NCI-H226 (cell line): Measurements from ENCODE around the gene PHACTR1.

Experiments
- DNase-seq: peaks from one replicate; pipeline ENCODE4 v3.0.0-alpha.2; 2015

PHACTR1 gene

DNA sequence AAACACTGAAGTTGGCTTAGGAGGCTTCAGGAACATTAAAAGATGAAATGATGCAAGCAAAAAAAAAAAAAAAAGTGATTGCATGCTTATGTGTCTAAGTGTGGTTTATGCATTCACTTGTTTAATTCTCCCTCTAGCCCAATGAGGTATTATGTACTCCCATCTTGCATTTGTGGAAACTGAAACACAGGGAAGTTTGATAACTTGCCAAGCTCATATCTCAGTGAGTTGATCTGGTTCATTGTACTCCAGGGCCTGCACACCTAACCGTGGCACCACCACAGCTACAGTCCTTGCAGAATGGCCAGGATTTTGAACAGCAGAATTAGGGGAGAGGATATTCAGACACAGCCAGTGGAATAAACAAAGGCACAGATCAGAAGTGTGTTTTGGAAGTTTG lies 360.6 kb downstream of the PHACTR1 start:
- DNase-seq, result no peak

GRCh38 chr6:13079096-13079723 lies 362.6 kb downstream of the PHACTR1 start:
- DNase-seq, result no peak

GRCh38 chr6:13080462-13081188 lies 364.1 kb downstream of the PHACTR1 start:
- no peak for DNase-seq

GRCh38 chr6:13081189-13081563 lies 364.6 kb downstream of the PHACTR1 start:
- DNase-seq, result no peak

DNA sequence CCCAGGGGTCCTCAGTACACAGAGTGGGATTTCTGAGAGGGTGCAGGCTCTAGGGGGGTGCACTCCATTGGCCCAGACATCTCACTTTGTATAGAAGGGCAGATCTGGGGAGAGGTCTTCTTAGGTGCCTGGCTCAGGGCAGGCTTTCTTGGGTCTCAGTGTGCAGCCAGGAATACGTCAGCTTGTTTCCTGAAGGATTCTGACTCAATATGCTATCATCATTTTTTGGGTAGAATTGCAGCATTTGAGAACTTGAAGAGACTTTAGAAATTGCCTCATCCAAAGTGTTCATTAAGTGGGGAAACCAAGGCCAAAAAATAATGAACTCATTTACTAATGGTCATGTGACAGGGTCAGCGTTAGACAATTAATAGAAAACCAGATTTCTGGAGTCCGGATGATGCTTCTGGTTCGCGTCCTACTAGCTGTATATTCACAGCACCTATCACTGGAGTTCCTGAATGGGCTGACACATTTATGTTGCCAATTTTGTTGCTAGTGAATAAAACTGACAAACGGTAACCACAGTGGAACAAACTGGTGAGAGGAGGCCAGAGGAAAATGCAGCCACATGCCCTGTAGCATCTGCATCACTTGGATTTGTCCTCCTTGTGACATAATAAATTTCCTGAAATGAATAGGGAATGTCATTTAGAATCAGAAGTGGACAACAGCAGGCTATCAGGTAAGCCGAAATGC lies 372.9 kb downstream of the PHACTR1 start:
- no peak for DNase-seq

DNA sequence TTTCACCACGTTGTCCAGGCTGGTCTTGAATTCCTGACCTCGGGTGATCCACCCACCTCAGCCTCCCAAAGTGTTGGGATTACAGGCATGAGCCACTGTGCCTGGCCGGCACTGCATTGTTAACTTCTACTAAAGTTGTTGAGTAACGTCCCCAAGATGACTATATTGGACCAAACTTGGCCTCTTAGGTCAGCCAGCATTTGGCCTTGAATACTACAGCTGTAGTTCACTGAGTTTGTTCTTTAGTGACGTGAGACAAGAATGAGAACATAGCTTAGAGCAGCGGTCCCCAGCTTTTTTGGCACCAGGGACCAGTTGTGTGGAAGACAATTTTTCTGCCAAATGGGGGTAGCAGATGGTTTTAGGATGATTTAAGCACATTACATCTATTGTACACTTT lies 374.6 kb downstream of the PHACTR1 start:
- DNase-seq, result no peak

GRCh38 chr6:13094781-13095425 lies 378.3 kb downstream of the PHACTR1 start:
- DNase-seq, result no peak

DNA sequence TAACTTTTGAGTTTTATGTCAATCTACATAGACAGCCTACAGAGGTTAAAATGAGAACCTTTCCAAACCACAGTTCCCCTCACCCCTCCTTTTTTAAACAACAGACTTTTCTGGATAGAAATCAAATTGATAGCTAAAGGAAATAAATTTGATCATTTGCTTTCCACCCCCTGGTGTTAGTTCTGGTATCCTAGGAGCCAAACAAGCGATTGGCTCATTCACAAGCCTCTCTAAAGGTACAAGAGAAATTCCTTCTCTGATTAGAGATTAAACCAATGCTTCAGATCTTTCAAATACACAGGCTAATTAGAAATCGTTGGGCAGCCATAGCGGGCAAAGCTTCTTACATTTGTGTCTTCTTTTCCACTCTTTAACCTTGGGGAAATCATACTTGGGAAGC lies 379.5 kb downstream of the PHACTR1 start:
- no peak for DNase-seq

- no peak for DNase-seq
Measured at GRCh38 chr6:13097454-13097853, 380.9 kb downstream of the PHACTR1 start.

- no peak for DNase-seq
Measured at GRCh38 chr6:13098006-13098405, 381.4 kb downstream of the PHACTR1 start.

DNA sequence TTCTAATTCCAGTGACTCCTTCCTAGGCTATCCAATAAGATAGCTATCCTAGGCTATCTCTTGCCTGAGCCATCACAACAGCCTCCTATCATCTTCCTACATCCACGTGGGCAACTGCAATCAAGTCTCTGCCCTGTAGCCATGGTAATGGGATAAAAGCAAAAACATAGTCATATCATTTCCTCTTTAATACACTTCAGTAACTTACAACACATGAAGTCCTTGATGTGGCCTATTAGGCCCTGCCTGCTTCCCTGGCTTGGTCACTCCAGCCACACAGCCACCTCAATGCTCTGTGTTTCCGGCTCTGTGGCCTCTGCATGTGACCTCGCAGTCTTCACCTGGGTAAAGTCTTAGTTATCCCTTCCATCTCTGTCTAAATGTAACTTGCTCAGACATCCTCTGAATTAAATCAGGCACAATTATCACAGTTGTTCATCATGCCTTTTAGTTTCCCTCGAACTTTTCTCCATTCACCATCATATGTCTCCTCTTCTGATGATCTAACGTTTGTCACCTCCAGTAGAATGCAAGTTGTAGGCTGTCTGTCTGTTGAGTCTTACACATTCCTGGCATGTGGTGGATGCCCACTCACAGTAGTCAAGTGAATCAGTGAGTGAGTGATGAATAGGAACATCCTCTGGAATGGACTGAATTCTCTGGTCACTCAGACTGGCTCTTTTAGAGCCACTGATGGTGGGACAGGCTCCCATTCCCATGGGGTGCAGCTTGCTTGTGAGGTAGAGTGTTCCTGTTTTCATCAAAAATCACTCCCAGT lies 382.4 kb downstream of the PHACTR1 start:
- DNase-seq, result peak; percentile 12

DNA sequence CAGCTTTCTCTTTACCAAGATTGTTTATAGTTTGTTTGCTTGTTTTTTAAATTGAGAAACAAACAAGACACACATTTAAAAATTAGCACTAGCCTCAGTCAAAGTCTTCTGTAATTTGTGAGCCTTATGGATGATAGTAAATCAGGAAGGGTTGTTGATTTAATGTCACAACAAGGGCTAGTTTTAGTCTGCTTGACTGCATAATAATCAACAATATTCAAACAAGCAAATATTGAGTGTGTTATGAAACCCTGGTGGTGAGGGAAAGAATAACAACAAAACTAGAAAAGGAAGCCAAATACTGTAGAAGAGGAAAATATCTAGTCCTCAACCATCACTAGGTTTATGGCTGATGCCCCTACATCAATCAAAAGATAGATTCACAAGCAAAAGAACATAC lies 383.2 kb downstream of the PHACTR1 start:
- DNase-seq, result no peak

DNA sequence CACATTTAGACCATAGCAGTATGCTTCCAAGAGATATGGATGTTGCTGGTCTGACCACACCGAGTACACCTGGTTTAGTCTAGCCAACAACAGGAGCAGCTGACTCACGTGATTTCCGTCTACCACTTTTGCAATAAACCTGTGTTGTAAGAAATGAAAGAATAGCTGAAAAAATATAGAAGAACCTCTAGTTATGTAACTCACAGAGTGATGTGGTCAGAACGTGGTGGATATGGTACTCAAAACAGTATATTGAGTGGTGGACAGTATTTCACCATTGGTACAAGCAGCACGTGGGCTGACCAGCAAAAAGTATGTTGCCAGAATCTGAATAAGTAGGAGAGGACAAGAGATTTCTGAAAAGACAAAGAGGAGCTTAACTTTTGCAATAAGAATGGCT lies 384.8 kb downstream of the PHACTR1 start:
- no peak for DNase-seq

- DNase-seq, result no peak
Measured at GRCh38 chr6:13101985-13102384, 385.4 kb downstream of the PHACTR1 start.

GRCh38 chr6:13103169-13103568 lies 386.6 kb downstream of the PHACTR1 start:
- no peak for DNase-seq

- no peak for DNase-seq
Measured at GRCh38 chr6:13105139-13105538, 388.6 kb downstream of the PHACTR1 start.

GRCh38 chr6:13112921-13113320 lies 396.4 kb downstream of the PHACTR1 start:
- no peak for DNase-seq

DNA sequence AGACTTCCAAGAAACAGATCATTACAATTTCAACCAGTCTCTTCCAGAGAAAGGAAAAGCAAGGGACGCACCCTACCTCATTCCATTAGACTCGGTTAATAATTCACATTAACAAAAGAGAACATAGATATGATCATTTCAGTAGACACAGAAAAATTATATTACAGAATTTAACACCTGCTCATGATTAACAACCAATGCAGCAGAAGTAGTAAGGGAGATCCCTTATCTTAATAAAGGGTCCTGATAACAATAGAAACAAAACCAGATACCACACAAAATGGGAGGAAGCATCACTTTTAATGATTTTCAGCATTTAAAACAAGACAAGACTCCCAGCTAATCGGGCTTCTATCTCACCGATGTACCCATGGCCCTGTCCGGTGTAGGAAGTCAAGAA lies 396.8 kb downstream of the PHACTR1 start:
- DNase-seq, result no peak

DNA sequence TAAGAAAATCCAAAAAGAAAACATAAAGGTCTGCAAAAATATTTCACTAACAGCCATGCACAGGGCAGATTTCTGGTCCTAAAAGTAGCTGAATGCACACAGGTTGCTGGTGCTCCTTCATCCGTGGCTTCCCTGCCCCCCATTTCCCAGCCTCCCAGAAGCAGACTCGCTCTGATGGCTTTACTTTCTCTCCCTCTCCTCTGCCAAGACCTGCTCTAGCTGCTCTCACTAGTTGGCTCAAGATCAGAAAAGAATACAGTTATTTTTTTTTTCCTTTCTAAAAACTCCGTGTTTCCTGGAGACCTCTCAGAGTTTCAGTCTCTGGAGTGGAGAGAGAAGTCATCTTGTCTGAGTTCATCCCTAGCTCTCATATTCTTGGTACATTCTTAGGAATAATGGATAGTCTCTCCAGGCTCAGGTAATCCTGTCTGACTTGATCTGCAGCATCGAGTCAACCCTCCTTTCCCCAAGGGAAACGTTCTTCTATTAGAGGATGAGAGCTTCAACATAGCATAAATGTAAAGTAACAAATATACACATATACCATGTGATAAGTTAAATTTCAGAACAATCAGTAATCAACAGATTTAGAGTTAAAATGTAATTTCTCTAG lies 397.5 kb downstream of the PHACTR1 start:
- no peak for DNase-seq

DNA sequence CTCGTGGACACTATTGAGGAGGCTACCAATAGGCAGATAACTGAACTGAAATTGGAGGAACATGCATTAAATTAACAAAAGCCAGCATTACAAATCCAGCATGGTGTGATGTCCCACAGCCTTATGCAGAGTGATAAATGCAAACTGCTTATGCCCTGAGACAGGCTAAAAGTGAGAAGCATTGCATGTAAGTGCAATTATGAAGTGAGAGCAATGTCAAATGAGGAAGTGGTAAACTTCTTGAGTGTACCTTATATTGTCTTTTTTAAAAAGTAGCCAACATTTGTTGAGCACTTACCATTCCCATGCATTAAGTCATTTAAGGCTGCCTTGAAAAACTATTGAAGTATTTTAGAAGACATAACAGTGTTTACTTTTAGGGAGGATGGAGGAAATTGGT lies 399.6 kb downstream of the PHACTR1 start:
- DNase-seq, result no peak

DNA sequence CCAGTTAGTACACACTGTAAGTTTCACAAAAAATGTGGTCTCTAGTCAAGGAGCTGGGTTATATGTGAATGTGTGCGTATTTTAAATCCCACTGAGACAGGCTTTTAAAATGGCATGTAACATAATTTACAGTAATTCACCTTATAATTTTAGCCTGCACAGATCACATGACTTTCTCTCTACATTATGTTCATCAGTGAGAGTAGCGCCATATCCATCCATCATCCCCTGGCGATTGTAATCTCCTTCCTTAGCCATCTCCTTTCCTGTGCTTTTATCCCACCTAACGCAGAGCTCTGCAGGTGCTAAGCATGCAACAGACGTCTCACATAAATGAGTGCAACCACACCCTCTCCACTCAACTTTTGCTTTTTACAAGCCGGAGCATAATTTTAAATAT lies 401.0 kb downstream of the PHACTR1 start:
- no peak for DNase-seq

- DNase-seq, result no peak
Measured at GRCh38 chr6:13119549-13119948, 403.0 kb downstream of the PHACTR1 start.
